Heart left ventricle (tissue), 16 donors: ENCODE results near the gene OMP. TPM values are rescaled to one million over a fixed set of nuclear protein-coding genes. Genes with fewer than 3 reads are reported as not detected.

Experiments
- ATAC-seq, 4 donors: fragments of 200-7000 bp; cut with Tn5 transposase; one replicate each; pipeline ENCODE4 v1.9.1; 2020 to 2022; ENCODE audit warnings: moderate library complexity in 4 of 4, mild to moderate bottlenecking in 3 of 4, moderate number of reproducible peaks in 1 of 4
- DNase-seq, 5 donors: peaks; one replicate each; pipeline ENCODE4 v3.0.0-alpha.2; 2020
- H3K27ac ChIP-seq, 12 donors: fragments of 200-600 bp; sonication (generic) in 4 of 12; one replicate each; pipeline versions ENCODE4 v1.5.0 to v1.8.0; 2016 to 2022; ENCODE audit warnings: mild to moderate bottlenecking in 2 of 12
- H3K27me3 ChIP-seq, 9 donors: fragments of 200-600 bp; sonication (generic) in 2 of 9; one replicate each; pipeline versions ENCODE4 v1.5.1 to v1.8.0; 2016 to 2022; ENCODE audit warnings: mild to moderate bottlenecking in 3 of 9
- H3K36me3 ChIP-seq, 9 donors: fragments of 200-600 bp; sonication (generic) in 2 of 9; one replicate each; pipeline versions ENCODE4 v1.5.0 to v1.8.0; 2018 to 2022; ENCODE audit warnings: mild to moderate bottlenecking in 2 of 9
- H3K4me1 ChIP-seq, 12 donors: fragments of 200-600 bp; sonication (generic) in 4 of 12; one replicate each; pipeline versions ENCODE4 v1.5.0 to v1.8.0; 2016 to 2022; ENCODE audit warnings: mild to moderate bottlenecking in 3 of 12
- H3K4me3 ChIP-seq, 12 donors: fragments of 200-600 bp; sonication (generic) in 4 of 12; one replicate each; pipeline versions ENCODE4 v1.5.0 to v1.8.0; 2017 to 2022; ENCODE audit warnings: mild to moderate bottlenecking in 9 of 12, moderate library complexity in 4 of 12
- H3K9me3 ChIP-seq, 12 donors: fragments of 200-600 bp; sonication (generic) in 4 of 12; one replicate each; pipeline versions ENCODE4 v1.5.0 to v1.8.0; 2016 to 2022; ENCODE audit warnings: mild to moderate bottlenecking in 1 of 12
- CTCF ChIP-seq, 12 donors: fragments of 200-600 bp; sonication (generic) in 4 of 12; IDR thresholded peaks; one replicate each; pipeline versions ENCODE4 v1.5.0 to v1.8.0; 2018 to 2022; ENCODE audit warnings: antibody characterized with exemption in 12 of 12, mild to moderate bottlenecking in 5 of 12
- POLR2A ChIP-seq, 2 donors: fragments of 450-650 bp; IDR thresholded peaks; one replicate each; pipeline ENCODE4 v1.6.1; 2017; ENCODE audit warnings: antibody characterized with exemption in 2 of 2, mild to moderate bottlenecking in 2 of 2, moderate library complexity in 2 of 2
- WGBS, 4 donors: extraction: QIAGEN DNeasy Blood & Tissue Kit in 2 of 4; methylation state at CpG; one replicate each; pipeline versions ENCODE4 v1.1.5 to v1.1.7; 2013 to 2018; 5-methylcytosine and 5-hydroxymethylcytosine counted together
- intact Hi-C, 10 donors: fragments of 100-400 bp; cut with DNase I; formaldehyde crosslinking; loops; one replicate each; pipeline versions ENCODE4 v1.11.1 to v1.14.2; 2022
- polyA plus RNA-seq, 2 donors: library from polyadenylated mRNA; stranded (reverse); fragments of 200-250 nt; gene quantifications; one replicate each; pipeline ENCODE4 v1.2.3, GENCODE V29; 2013
- total RNA-seq, 9 donors: library from RNA; depleted of rRNA in 2 of 9; stranded (reverse); fragments of >200 nt in 2 of 9; fragmentation: NEBNext Ultra II Directional in 3 of 9; extraction: Animal tissue kit (Norgen Biotek cat#: 25700) in 3 of 9; gene quantifications; one replicate each; pipeline versions ENCODE4 v1.1.0 to v1.2.4, GENCODE V29; 2016 to 2023
- donor health status: ischemic (EF 13 %, LVEDD 7.1; RV severe dilation, severe dysfunction).
- donor health status: healthy with polysubstance abuse.
- donor health status: DM: no; HTN: yes; CAD: no.
- donor health status: DM: no; HTN: no; CAD: no.
- donor health status: ischemic (EF 25% LVEDD 6.9; RV normal size, moderate dysfunction).
- donor health status: ischemic (EF 25% LVEDD 5.7; RV mildly dilated, moderate dysfunction).
- donor health status: healthy.
- donor health status: DM: yes; HTN: yes; CAD: no.
- donor health status: ischemic (EF 35%, LVEDD 5.7; RV mildly dilated, moderate dysfunction).
- donor health status: nonischemic (EF 11% LVEDD 7.7; RV severe dilation, severe dysfunction).
- donor health status: DM: yes; HTN: yes; CAD: no.
- donor health status: PGD.
- donor health status: ischemic (EF 29% LVEDD 5.4; RV normal size, mild dysfunction).
- donor health status: nonischemic (EF 23%, LVEDD 6.1; RV moderate dilation, normal function).

OMP gene
- total and polyA plus RNA-seq, 11 donors: not detected

GRCh38 chr11:77127920-77128691 lies 25.5 kb downstream of the OMP start, which contains the start of gene MYO7A:
Gene MYO7A, plus strand, starts transcription at chr11:77128246. Its CDS starts 2,389 bp downstream, at chr11:77130635.
- ATAC-seq (peak; percentile 51 to 81 (median 68)), DNase-seq (peak; percentile 72 to 82 (median 81))
- peaks cover 0 to 6% (median 0%) of the 10 kb centered on the region in 9 donors for H3K36me3 ChIP-seq
- TF ChIP-seq POLR2A (IDR thresholded peaks at IDR 0.05): no peak
- no peak for TF ChIP-seq CTCF (IDR thresholded peaks at IDR 0.05)
- peak within 1 kb of the TSS; percentile 1 to 60 (median 45) for H3K4me3 ChIP-seq
- peaks cover 0 to 9% (median 0%) of the 10 kb centered on the region in 9 donors for H3K27me3 ChIP-seq
- WGBS, 4 donors: 25 to 43% (median 35%) methylated on average over 18 to 20 of the region's 20 CpGs
- H3K27ac ChIP-seq: peak within 1 kb of the TSS in 6 of 12 donors; percentile 4 to 49 (median 28)
- intact Hi-C loops: loop anchor here (1.0 to 10.0 kb wide), 7 partner anchors 53 to 421 kb away; no protein-coding TSS in a partner anchor
- peaks cover 0 to 41% (median 26%) of the 10 kb centered on the region in 12 donors for H3K4me1 ChIP-seq
- no peaks in the 10 kb centered on the region for H3K9me3 ChIP-seq

GRCh38 chr11:77129069-77129841 lies 26.6 kb downstream of the OMP start:
- H3K4me3 ChIP-seq: no peak overlapping the region
- no peak overlapping the region for H3K27ac ChIP-seq
- 87 to 97% (median 91%) methylated on average over 10 to 11 of the region's 11 CpGs for WGBS, 4 donors
- H3K36me3 ChIP-seq: no peaks in the 10 kb centered on the region
- H3K4me1 ChIP-seq: peaks cover 0 to 41% (median 26%) of the 10 kb centered on the region in 12 donors
- ATAC-seq: no peak
- DNase-seq: peak in 1 of 5 donors; percentile 39
- TF ChIP-seq CTCF (IDR thresholded peaks at IDR 0.05) (no peak), POLR2A (IDR thresholded peaks at IDR 0.05) (no peak)
- intact Hi-C loops: loop anchor here in 8 of 10 donors (2.0 to 10.0 kb wide), 4 partner anchors 52 to 418 kb away; no protein-coding TSS in a partner anchor
- peaks cover 0 to 9% (median 0%) of the 10 kb centered on the region in 9 donors for H3K27me3 ChIP-seq
- no peaks in the 10 kb centered on the region for H3K9me3 ChIP-seq

GRCh38 chr11:77129842-77130756 lies 27.5 kb downstream of the OMP start:
- TF ChIP-seq POLR2A (IDR thresholded peaks at IDR 0.05) (no peak), CTCF (IDR thresholded peaks at IDR 0.05) (no peak)
- H3K27ac ChIP-seq: peak overlapping the region in 4 of 12 donors; percentile 20 to 57 (median 34)
- ATAC-seq: no peak
- H3K4me3 ChIP-seq: no peak overlapping the region
- no peaks in the 10 kb centered on the region for H3K9me3 ChIP-seq
- H3K36me3 ChIP-seq: no peaks in the 10 kb centered on the region
- H3K27me3 ChIP-seq: peaks cover 0 to 9% (median 0%) of the 10 kb centered on the region in 9 donors
- 83 to 93% (median 88%) methylated on average over 10 to 11 of the region's 11 CpGs for WGBS, 4 donors
- intact Hi-C loops: loop anchor here in 8 of 10 donors (2.0 to 10.0 kb wide), 4 partner anchors 51 to 417 kb away; no protein-coding TSS in a partner anchor
- peak in 1 of 5 donors; percentile 48 for DNase-seq
- H3K4me1 ChIP-seq: peaks cover 0 to 41% (median 26%) of the 10 kb centered on the region in 12 donors
